NCI-H2107 (cell line): ENCODE results near the gene DTNA.
"Not testable (repeated sequence)": the region's sequence is repeated elsewhere in the genome, so short reads cannot be mapped to it uniquely, and the experiment has no call there.

ENCODE experiments used
- DNase-seq: peaks from one replicate; lab custom pipeline; 2025; lab: John Stamatoyannopoulos, UW

The DTNA gene

GRCh38 chr18:34709750-34710441 is at the start of gene DTNA:
TSS of gene DTNA (plus strand) at chr18:34710298. CDS start at chr18:34755977, 45,679 bp downstream.
- no peak for DNase-seq

- no peak for DNase-seq
Observed at GRCh38 chr18:34660572-34660971, 49.5 kb upstream of the DTNA start.

GRCh38 chr18:34661464-34662087 is 48.5 kb upstream of the DTNA start:
- peak; percentile 13 for DNase-seq

- no peak for DNase-seq
Observed at GRCh38 chr18:34676816-34677574, 33.1 kb upstream of the DTNA start.

- DNase-seq, result not testable (repeated sequence)
Observed at GRCh38 chr18:34689750-34690149, 20.3 kb upstream of the DTNA start.

GRCh38 chr18:34691614-34692013 is 18.5 kb upstream of the DTNA start:
- no peak for DNase-seq

- DNase-seq, result no peak
Observed at GRCh38 chr18:34694591-34695165, 15.4 kb upstream of the DTNA start.

GRCh38 chr18:34695310-34695709 is 14.8 kb upstream of the DTNA start:
- DNase-seq, result no peak

- DNase-seq, result no peak
Observed at GRCh38 chr18:34696671-34697070, 13.4 kb upstream of the DTNA start.

GRCh38 chr18:34697233-34697632 is 12.9 kb upstream of the DTNA start:
- no peak for DNase-seq

GRCh38 chr18:34697891-34698290 is 12.2 kb upstream of the DTNA start:
- DNase-seq, result no peak

- DNase-seq, result no peak
Observed at GRCh38 chr18:34701911-34702310, 8.2 kb upstream of the DTNA start.

- no peak for DNase-seq
Observed at GRCh38 chr18:34702814-34703213, 7.3 kb upstream of the DTNA start.

- no peak for DNase-seq
Observed at GRCh38 chr18:34704074-34704473, 6.0 kb upstream of the DTNA start.

- DNase-seq, result no peak
Observed at GRCh38 chr18:34704823-34705222, 5.3 kb upstream of the DTNA start.

- no peak for DNase-seq
Observed at GRCh38 chr18:34707670-34708069, 2.4 kb upstream of the DTNA start.

- DNase-seq, result no peak
Observed at GRCh38 chr18:34709104-34709503, 994 bp upstream of the DTNA start.

GRCh38 chr18:34710458-34710914 is 388 bp downstream of the DTNA start:
- DNase-seq, result no peak

GRCh38 chr18:34710934-34711333 is 836 bp downstream of the DTNA start:
- no peak for DNase-seq

- not testable (repeated sequence) for DNase-seq
Observed at GRCh38 chr18:34716111-34716510, 6.0 kb downstream of the DTNA start.

GRCh38 chr18:34718610-34719009 is 8.5 kb downstream of the DTNA start:
- no peak for DNase-seq

GRCh38 chr18:34720220-34720619 is 10.1 kb downstream of the DTNA start:
- no peak for DNase-seq

- no peak for DNase-seq
Observed at GRCh38 chr18:34723143-34723542, 13.0 kb downstream of the DTNA start.
